Mesenchymal stem cell (in vitro differentiated cells and primary cell): ENCODE data around the gene TXNDC12.
"Not testable (repeated sequence)": the region's sequence is repeated elsewhere in the genome, so short reads cannot be mapped to it uniquely, and the experiment has no call there.

Experiments used
- DNase-seq: peaks from one replicate; pipeline ENCODE4 v3.0.0-alpha.2; 2013
- H2AFZ ChIP-seq: one replicate; pipeline ENCODE4 v1.6.1; 2013; ENCODE audit warnings: low read depth, mild to moderate bottlenecking, control low read depth, inconsistent platforms, low read length, moderate library complexity
- H2AK5ac ChIP-seq: 2 replicates; pipeline ENCODE4 v1.6.1; 2013; ENCODE audit warnings: low read length, moderate library complexity, mild to moderate bottlenecking, inconsistent platforms; ENCODE audit not compliant: severe bottlenecking
- H2BK120ac ChIP-seq: one replicate; pipeline ENCODE4 v1.6.1; 2013; ENCODE audit warnings: low read depth, mild to moderate bottlenecking, inconsistent platforms, low read length, moderate library complexity
- H2BK12ac ChIP-seq, 2 experiments: one replicate each; pipeline ENCODE4 v1.6.1; 2013; ENCODE audit warnings: inconsistent platforms in 2 of 2, low read length in 2 of 2, mild to moderate bottlenecking in 2 of 2, moderate library complexity in 2 of 2, control low read depth in 1 of 2
- H2BK15ac ChIP-seq: one replicate; pipeline ENCODE4 v1.6.1; 2013; ENCODE audit warnings: mild to moderate bottlenecking, low read depth, inconsistent platforms; ENCODE audit not compliant: poor library complexity, severe bottlenecking
- H2BK5ac ChIP-seq: 2 replicates; pipeline ENCODE4 v1.6.1; 2013; ENCODE audit warnings: low read depth, mild to moderate bottlenecking, low read length, control low read depth, inconsistent platforms; ENCODE audit not compliant: poor library complexity, severe bottlenecking
- H3K14ac ChIP-seq, 2 experiments: one replicate each; pipeline ENCODE4 v1.6.1; 2013; ENCODE audit warnings: inconsistent platforms in 2 of 2, low read length in 2 of 2, control low read depth in 1 of 2, mild to moderate bottlenecking in 1 of 2, moderate library complexity in 1 of 2
- H3K18ac ChIP-seq, 2 experiments: one replicate each; pipeline ENCODE4 v1.6.1; 2013; ENCODE audit warnings: inconsistent platforms in 2 of 2, low read length in 2 of 2, control low read depth in 1 of 2, low read depth in 1 of 2, mild to moderate bottlenecking in 1 of 2
- H3K23ac ChIP-seq, 2 experiments: one replicate each; pipeline ENCODE4 v1.6.1; 2013; ENCODE audit warnings: inconsistent platforms in 2 of 2, low read length in 2 of 2, mild to moderate bottlenecking in 2 of 2, moderate library complexity in 2 of 2, control low read depth in 1 of 2
- H3K27ac ChIP-seq: 2 replicates; pipeline ENCODE4 v1.5.1; 2013; ENCODE audit warnings: mild to moderate bottlenecking, moderate library complexity, low read length, control low read depth, inconsistent platforms; ENCODE audit not compliant: poor library complexity, severe bottlenecking
- H3K27me3 ChIP-seq, 2 experiments: 2 replicates each; pipeline versions ENCODE4 v1.6.1 to v1.7.0; 2013; ENCODE audit warnings: low read length in 2 of 2, mild to moderate bottlenecking in 2 of 2, moderate library complexity in 2 of 2, control low read depth in 1 of 2, inconsistent platforms in 1 of 2; ENCODE audit not compliant: control insufficient read depth in 1 of 2, insufficient read depth in 1 of 2
- H3K36me3 ChIP-seq, 2 experiments: 2 replicates each; pipeline versions ENCODE4 v1.6.1 to v1.7.0; 2013; ENCODE audit warnings: low read length in 2 of 2, control low read depth in 1 of 2, inconsistent platforms in 1 of 2, low read depth in 1 of 2, mild to moderate bottlenecking in 1 of 2; ENCODE audit not compliant: insufficient read depth in 2 of 2, control insufficient read depth in 1 of 2
- H3K4ac ChIP-seq, 2 experiments: one replicate each; pipeline ENCODE4 v1.6.1; 2013; ENCODE audit warnings: inconsistent platforms in 2 of 2, low read length in 2 of 2, mild to moderate bottlenecking in 2 of 2, moderate library complexity in 2 of 2, control low read depth in 1 of 2, low read depth in 1 of 2
- H3K4me1 ChIP-seq: 2 replicates; pipeline ENCODE4 v1.6.1; 2013; ENCODE audit warnings: low read depth, low read length, control low read depth; ENCODE audit not compliant: control insufficient read depth, insufficient read depth
- H3K4me2 ChIP-seq: 2 replicates; pipeline ENCODE4 v1.6.1; 2013; ENCODE audit warnings: low read length, mild to moderate bottlenecking, inconsistent platforms; ENCODE audit not compliant: poor library complexity, severe bottlenecking
- H3K4me3 ChIP-seq, 2 experiments: 2 replicates each; pipeline versions ENCODE4 v1.5.1 to v1.7.0; 2013; ENCODE audit warnings: low read length in 2 of 2, mild to moderate bottlenecking in 2 of 2, control low read depth in 1 of 2, low read depth in 1 of 2; ENCODE audit not compliant: insufficient read depth in 1 of 2
- H3K79me1 ChIP-seq: replicated peaks from 2 replicates; pipeline ENCODE4 v1.6.1; 2013; ENCODE audit warnings: mild to moderate bottlenecking, control low read depth, low read length, inconsistent platforms; ENCODE audit not compliant: poor library complexity, severe bottlenecking
- H3K9ac ChIP-seq: 2 replicates; pipeline ENCODE4 v1.7.0; 2013; ENCODE audit warnings: mild to moderate bottlenecking, low read length, moderate library complexity
- H3K9me3 ChIP-seq: 2 replicates; pipeline ENCODE4 v1.7.0; 2013; ENCODE audit warnings: mild to moderate bottlenecking, low read length; ENCODE audit not compliant: control insufficient read depth
- H4K8ac ChIP-seq: one replicate; pipeline ENCODE4 v1.6.1; 2013; ENCODE audit warnings: inconsistent platforms, mild to moderate bottlenecking, low read length, moderate library complexity
- H4K91ac ChIP-seq: one replicate; pipeline ENCODE4 v1.6.1; 2013; ENCODE audit warnings: mild to moderate bottlenecking, low read length, inconsistent platforms
- WGBS: methylation state at CpG from one replicate; pipeline ENCODE4 v1.1.7; 2013; ENCODE audit warnings: mixed read lengths; 5-methylcytosine and 5-hydroxymethylcytosine counted together

Gene TXNDC12

DNA sequence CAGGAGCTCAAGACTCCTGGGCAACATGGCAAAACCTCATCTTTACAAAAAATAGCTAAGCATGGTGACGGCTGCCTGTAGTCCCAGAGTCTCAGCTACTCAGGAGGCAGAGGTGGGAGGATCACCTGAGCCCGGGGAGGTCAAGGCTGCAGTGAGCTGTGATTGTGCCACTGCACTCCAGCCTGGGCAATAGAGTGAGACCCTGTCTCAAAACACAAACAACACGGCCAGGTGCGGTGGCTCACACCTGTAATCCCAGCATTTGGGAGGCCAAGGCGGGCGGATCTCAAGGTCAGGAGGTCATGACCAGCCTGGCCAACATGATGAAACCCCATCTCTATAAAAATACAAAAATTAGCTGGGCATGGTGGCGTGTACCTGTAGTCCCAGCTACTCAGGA lies 39.3 kb upstream of the TXNDC12 start:
- H3K4me3 ChIP-seq, H2BK15ac ChIP-seq, H2BK12ac ChIP-seq, H3K9me3 ChIP-seq, H3K14ac ChIP-seq, H2BK120ac ChIP-seq, H2AK5ac ChIP-seq, H3K4me2 ChIP-seq, DNase-seq, H2AFZ ChIP-seq, H4K8ac ChIP-seq, H2BK5ac ChIP-seq, H3K23ac ChIP-seq, H4K91ac ChIP-seq, H3K4me1 ChIP-seq, H3K79me1 ChIP-seq, H3K27ac ChIP-seq, H3K4ac ChIP-seq, H3K18ac ChIP-seq, H3K27me3 ChIP-seq, H3K9ac ChIP-seq: not testable (repeated sequence)
- peaks cover 11 to 23% of the 10 kb centered on the region in 2 experiments for H3K36me3 ChIP-seq
- 94% methylated on average over 6 of the region's 7 CpGs for WGBS

DNA sequence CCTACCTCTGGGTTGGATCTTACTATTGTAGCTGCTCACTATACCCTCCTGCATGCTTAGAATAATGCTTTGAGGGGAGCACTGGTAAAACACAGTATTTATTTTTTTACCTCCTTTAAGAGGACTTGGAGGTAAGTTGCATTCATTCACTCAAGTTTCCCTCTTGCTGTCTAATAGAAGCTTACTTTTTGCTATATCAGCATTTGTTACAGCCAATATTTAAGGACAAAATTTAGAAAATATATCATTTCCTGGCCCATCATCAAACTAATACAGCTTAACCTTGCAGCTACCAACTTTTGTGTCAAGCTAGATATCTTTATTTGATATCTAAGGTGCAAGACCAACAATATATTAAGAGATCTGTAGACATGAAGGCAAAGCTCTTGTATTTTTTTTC lies 32.9 kb upstream of the TXNDC12 start:
- H3K27me3 ChIP-seq, DNase-seq, H3K23ac ChIP-seq, H3K14ac ChIP-seq, H3K9ac ChIP-seq, H3K9me3 ChIP-seq, H2AK5ac ChIP-seq, H3K4me1 ChIP-seq, H3K4ac ChIP-seq, H3K27ac ChIP-seq, H2BK5ac ChIP-seq, H3K4me3 ChIP-seq, H4K91ac ChIP-seq, H3K18ac ChIP-seq, H3K4me2 ChIP-seq, H2BK12ac ChIP-seq, H2BK120ac ChIP-seq, H2BK15ac ChIP-seq, H4K8ac ChIP-seq, H2AFZ ChIP-seq: not testable (repeated sequence)
- H3K79me1 ChIP-seq: peaks cover 11% of the 10 kb centered on the region
- peaks cover 16 to 61% of the 10 kb centered on the region in 2 experiments for H3K36me3 ChIP-seq

DNA sequence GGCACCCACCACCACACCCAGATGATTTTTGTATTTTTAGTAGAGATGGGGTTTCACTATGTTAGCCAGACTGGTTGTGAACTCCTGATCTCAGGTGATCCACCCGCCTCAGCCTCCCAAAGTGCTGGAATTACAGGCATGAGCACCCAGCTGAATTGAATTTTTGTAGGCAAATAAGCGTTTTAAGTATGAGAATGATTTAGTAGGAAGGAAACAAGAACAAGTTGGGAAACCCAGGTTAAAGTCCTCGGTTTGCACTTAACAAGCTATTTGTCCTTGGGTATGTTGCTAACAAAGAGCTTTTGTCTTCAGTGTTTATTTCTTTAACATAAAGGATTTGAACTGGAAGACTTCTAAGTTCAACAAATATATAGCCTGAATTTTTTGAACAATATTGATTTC lies 25.0 kb upstream of the TXNDC12 start:
- H3K18ac ChIP-seq: no peak overlapping the region
- WGBS: 71% methylated on average over 3 of the region's 3 CpGs
- no peak for DNase-seq
- no peaks in the 10 kb centered on the region for H3K9me3 ChIP-seq
- no peak overlapping the region for H2BK5ac ChIP-seq
- no peak overlapping the region for H4K91ac ChIP-seq
- H3K4ac ChIP-seq: no peak overlapping the region
- H2BK120ac ChIP-seq: no peak overlapping the region
- no peak overlapping the region for H3K4me2 ChIP-seq
- no peak overlapping the region for H2BK15ac ChIP-seq
- no peak overlapping the region for H4K8ac ChIP-seq
- no peaks in the 10 kb centered on the region for H3K4me1 ChIP-seq
- no peak overlapping the region for H3K27ac ChIP-seq
- H3K27me3 ChIP-seq: no peaks in the 10 kb centered on the region
- no peak overlapping the region for H3K4me3 ChIP-seq
- no peak overlapping the region for H3K23ac ChIP-seq
- H2BK12ac ChIP-seq: no peak overlapping the region
- no peak overlapping the region for H2AK5ac ChIP-seq
- peaks cover 12% of the 10 kb centered on the region for H3K79me1 ChIP-seq
- H3K14ac ChIP-seq: no peak overlapping the region
- H3K9ac ChIP-seq: no peak overlapping the region
- H2AFZ ChIP-seq: no peak overlapping the region
- H3K36me3 ChIP-seq: peaks cover 21 to 36% of the 10 kb centered on the region in 2 experiments

DNA sequence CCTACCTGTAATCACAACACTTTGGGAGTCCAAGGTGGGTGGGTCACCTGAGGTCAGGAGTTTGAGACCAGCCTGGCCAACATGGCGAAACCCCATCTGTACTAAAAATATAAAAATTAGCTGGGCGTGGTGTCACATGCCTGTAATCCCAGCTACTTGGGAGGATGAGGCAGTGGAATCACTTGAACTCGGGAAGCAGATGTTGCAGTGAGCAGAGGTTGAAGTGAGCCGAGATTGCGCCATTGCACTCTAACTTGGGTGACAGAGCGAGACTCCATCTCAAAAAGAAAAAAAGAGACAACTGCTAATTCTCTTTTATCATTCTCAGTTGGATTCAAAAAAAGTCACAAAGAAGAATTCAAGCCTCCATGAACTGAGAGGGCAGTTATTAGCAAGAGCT lies 22.3 kb upstream of the TXNDC12 start:
- H3K4ac ChIP-seq, H3K4me1 ChIP-seq, H4K8ac ChIP-seq, H3K27ac ChIP-seq, H3K27me3 ChIP-seq, H3K4me3 ChIP-seq, H3K4me2 ChIP-seq, H4K91ac ChIP-seq, H2BK5ac ChIP-seq, H3K18ac ChIP-seq, H2AK5ac ChIP-seq, H2BK120ac ChIP-seq, H3K79me1 ChIP-seq, H2BK15ac ChIP-seq, H2AFZ ChIP-seq, H3K9ac ChIP-seq, H3K14ac ChIP-seq, H3K9me3 ChIP-seq, H2BK12ac ChIP-seq, H3K23ac ChIP-seq, DNase-seq: not testable (repeated sequence)
- WGBS: 100% methylated on average over 5 of the region's 6 CpGs
- peaks cover 24 to 38% of the 10 kb centered on the region in 2 experiments for H3K36me3 ChIP-seq
